Measurements from ENCODE around the gene IGSF23. TPM values are rescaled to one million over a fixed set of nuclear protein-coding genes. Genes with fewer than 3 reads are reported as not detected.

The IGSF23 gene
- not detected in 2 replicates for total RNA-seq (ENCODE audit: low replicate concordance)

- H3K27ac Mint-ChIP-seq = no peak within 1 kb of the TSS
- Histone ChIP-seq H3K4me3 (no peak within 1 kb of the TSS), H4K20me1 (ENCODE audit: low read depth) (no peaks in the 10 kb centered on the region), H3K9me3 (ENCODE audit: low read depth) (no peaks in the 10 kb centered on the region), H2AFZ (replicated peaks) (no peak within 1 kb of the TSS), H3F3A (ENCODE audit: low read depth) (no peaks in the 10 kb centered on the region), H3K27ac (no peak within 1 kb of the TSS), H3K79me2 (ENCODE audit: low read depth) (no peaks in the 10 kb centered on the region), H3K9ac (no peak within 1 kb of the TSS), H3K4me2 (no peak within 1 kb of the TSS), H3K4me1 (no peaks in the 10 kb centered on the region), H3K27me3 (no peaks in the 10 kb centered on the region), H3K36me3 (no peaks in the 10 kb centered on the region)
- H3K4me1 Mint-ChIP-seq = no peaks in the 10 kb centered on the region
- TF ChIP-seq EZH2 (IDR thresholded peaks at IDR 0.05) = no peak
- TF ChIP-seq EZH2phosphoT487 (IDR thresholded peaks at IDR 0.05) = no peak
- no peak for TF ChIP-seq CTCF (IDR thresholded peaks at IDR 0.05)
- DNase-seq (ENCODE audit: low spot score) = no peak
- no peak within 1 kb of the TSS for H3K4me3 Mint-ChIP-seq
- H3K27me3 Mint-ChIP-seq (ENCODE audit: insufficient read depth, low read depth) = peaks cover 4% of the 10 kb centered on the region
- H3K36me3 Mint-ChIP-seq = no peaks in the 10 kb centered on the region
- no peaks in the 10 kb centered on the region for H3K9me3 Mint-ChIP-seq
Observed at GRCh38 chr19:44613295-44614178, at the start of gene IGSF23. IGSF23 (plus strand) TSS chr19:44613563; CDS start chr19:44613646, 83 bp downstream.

GRCh38 chr19:44566984-44567383 lies 46.4 kb upstream of the IGSF23 start:
- Mint-ChIP-seq H3K36me3 (no peaks in the 10 kb centered on the region), H3K4me1 (no peaks in the 10 kb centered on the region), H3K27me3 (ENCODE audit: insufficient read depth, low read depth) (no peaks in the 10 kb centered on the region), H3K4me3 (no peak overlapping the region), H3K9me3 (no peaks in the 10 kb centered on the region), H3K27ac (no peak overlapping the region)
- no peaks in the 10 kb centered on the region for H3K9me3 ChIP-seq (ENCODE audit: low read depth)
- no peak overlapping the region for H3K4me2 ChIP-seq
- H3K36me3 ChIP-seq = no peaks in the 10 kb centered on the region
- no peaks in the 10 kb centered on the region for H3K79me2 ChIP-seq (ENCODE audit: low read depth)
- peaks cover 18% of the 10 kb centered on the region for H3K27me3 ChIP-seq
- no peak overlapping the region for H2AFZ ChIP-seq (replicated peaks)
- no peak overlapping the region for H3K4me3 ChIP-seq
- no peak overlapping the region for H3K27ac ChIP-seq
- no peaks in the 10 kb centered on the region for H3K4me1 ChIP-seq
- no peak for DNase-seq (ENCODE audit: low spot score)
- no peak for TF ChIP-seq EZH2 (IDR thresholded peaks at IDR 0.05)
- no peak for TF ChIP-seq CTCF (IDR thresholded peaks at IDR 0.05)
- no peak for TF ChIP-seq EZH2phosphoT487 (IDR thresholded peaks at IDR 0.05)
- no peaks in the 10 kb centered on the region for H3F3A ChIP-seq (ENCODE audit: low read depth)
- H4K20me1 ChIP-seq (ENCODE audit: low read depth) = no peaks in the 10 kb centered on the region
- H3K9ac ChIP-seq = no peak overlapping the region

GRCh38 chr19:44567745-44568144 lies 45.6 kb upstream of the IGSF23 start:
- Histone ChIP-seq H3K36me3 (no peaks in the 10 kb centered on the region), H3K9ac (no peak overlapping the region), H3K9me3 (ENCODE audit: low read depth) (no peaks in the 10 kb centered on the region), H3F3A (ENCODE audit: low read depth) (no peaks in the 10 kb centered on the region), H3K4me1 (no peaks in the 10 kb centered on the region), H3K79me2 (ENCODE audit: low read depth) (no peaks in the 10 kb centered on the region), H3K4me2 (no peak overlapping the region), H4K20me1 (ENCODE audit: low read depth) (no peaks in the 10 kb centered on the region), H3K27me3 (peaks cover 18% of the 10 kb centered on the region), H3K27ac (no peak overlapping the region), H3K4me3 (no peak overlapping the region), H2AFZ (replicated peaks) (no peak overlapping the region)
- Mint-ChIP-seq H3K27ac (no peak overlapping the region), H3K27me3 (ENCODE audit: insufficient read depth, low read depth) (no peaks in the 10 kb centered on the region), H3K4me3 (no peak overlapping the region), H3K36me3 (no peaks in the 10 kb centered on the region), H3K4me1 (no peaks in the 10 kb centered on the region), H3K9me3 (no peaks in the 10 kb centered on the region)
- DNase-seq (ENCODE audit: low spot score) = no peak
- TF ChIP-seq CTCF (IDR thresholded peaks at IDR 0.05) (no peak), EZH2phosphoT487 (IDR thresholded peaks at IDR 0.05) (no peak), EZH2 (IDR thresholded peaks at IDR 0.05) (no peak)
